IMR-90 (cell line): ENCODE data around the gene MSH2. TPM values are rescaled to one million over a fixed set of nuclear protein-coding genes. Genes with fewer than 3 reads are reported as not detected.

Experiments used
- ATAC-seq: fragments of 200-7000 bp; cut with Tn5 transposase; 2 replicates; pipeline ENCODE4 v1.9.1; 2020; ENCODE audit warnings: low read depth, mild to moderate bottlenecking, moderate library complexity
- BruUV-seq: library from RNA; stranded (reverse); fragments of 400-500 nt; replicated peaks from 2 replicates; lab custom pipeline; 2021; lab: Mats Ljungman, UMichigan
- CTCF ChIA-PET: fragments of 300-600 bp; formaldehyde crosslinking; extraction: SDS; loops from one replicate; lab custom pipeline; 2021; ENCODE audit warnings: antibody characterized with exemption; lab: Yijun Ruan, JAX
- POLR2A ChIA-PET: fragments of 300-600 bp; sonication (Branson Sonifier 250); formaldehyde crosslinking; loops from one replicate; lab custom pipeline; 2022; ENCODE audit warnings: antibody characterized with exemption; ENCODE audit not compliant: unreplicated experiment; lab: Charles Lee
- DNase-seq: peaks from one replicate; pipeline ENCODE4 v3.0.0; 2013
- H2AFZ ChIP-seq: replicated peaks from 2 replicates; pipeline ENCODE3; 2013; ENCODE audit warnings: low read length, mild to moderate bottlenecking; ENCODE audit not compliant: poor library complexity
- H2AK5ac ChIP-seq: 2 replicates; pipeline ENCODE4 v1.6.1; 2013; ENCODE audit warnings: low read depth, low read length, inconsistent platforms
- H2AK9ac ChIP-seq: replicated peaks from 2 replicates; pipeline ENCODE3; 2013; ENCODE audit warnings: mild to moderate bottlenecking, low read depth, low read length, moderate library complexity; ENCODE audit not compliant: poor library complexity
- H2BK120ac ChIP-seq: 2 replicates; pipeline ENCODE4 v1.6.1; 2013; ENCODE audit warnings: low read depth, low read length, inconsistent platforms
- H2BK15ac ChIP-seq: 3 replicates; pipeline ENCODE4 v1.6.1; 2013; ENCODE audit warnings: low read depth, low read length, inconsistent platforms
- H2BK20ac ChIP-seq: 2 replicates; pipeline ENCODE4 v1.6.1; 2013; ENCODE audit warnings: low read depth, mild to moderate bottlenecking, inconsistent platforms, low read length, moderate library complexity
- H2BK5ac ChIP-seq: 2 replicates; pipeline ENCODE4 v1.6.1; 2013; ENCODE audit warnings: mild to moderate bottlenecking, low read depth, low read length, inconsistent platforms; ENCODE audit not compliant: poor library complexity, severe bottlenecking
- H3K14ac ChIP-seq: replicated peaks from 2 replicates; pipeline ENCODE4 v1.6.1; 2013; ENCODE audit warnings: low read depth, low read length, inconsistent platforms
- H3K18ac ChIP-seq: 2 replicates; pipeline ENCODE4 v1.6.1; 2013; ENCODE audit warnings: low read depth, low read length, control low read depth
- H3K23ac ChIP-seq: 2 replicates; pipeline ENCODE4 v1.6.1; 2013; ENCODE audit warnings: low read depth, low read length, inconsistent platforms
- H3K27ac ChIP-seq: 2 replicates; pipeline ENCODE4 v1.5.1; 2013; ENCODE audit warnings: mild to moderate bottlenecking, control low read depth, low read length; ENCODE audit not compliant: insufficient read depth
- H3K27me3 ChIP-seq: 2 replicates; pipeline ENCODE4 v1.6.1; 2013; ENCODE audit warnings: low read length; ENCODE audit not compliant: control insufficient read depth, insufficient read depth
- H3K36me3 ChIP-seq: 2 replicates; pipeline ENCODE4 v1.6.1; 2013; ENCODE audit warnings: low read length, mixed read lengths; ENCODE audit not compliant: control insufficient read depth, insufficient read depth
- H3K4ac ChIP-seq: 2 replicates; pipeline ENCODE4 v1.6.1; 2013; ENCODE audit warnings: low read depth, low read length, inconsistent platforms
- H3K4me1 ChIP-seq: 2 replicates; pipeline ENCODE4 v1.6.1; 2013; ENCODE audit warnings: low read length, mixed read lengths; ENCODE audit not compliant: control insufficient read depth, insufficient read depth
- H3K4me2 ChIP-seq: 2 replicates; pipeline ENCODE4 v1.6.1; 2013; ENCODE audit warnings: low read depth, mild to moderate bottlenecking, control low read depth, low read length, moderate library complexity
- H3K4me3 ChIP-seq: 2 replicates; pipeline ENCODE4 v1.5.1; 2013; ENCODE audit warnings: low read depth, mild to moderate bottlenecking, control low read depth, low read length, moderate library complexity; ENCODE audit not compliant: insufficient read depth
- H3K56ac ChIP-seq: 2 replicates; pipeline ENCODE4 v1.6.1; 2013; ENCODE audit warnings: low read length, inconsistent platforms; ENCODE audit not compliant: insufficient read depth; ENCODE audit errors: extremely low read depth
- H3K79me1 ChIP-seq, 2 experiments: 2 replicates each; pipeline ENCODE4 v1.6.1; 2013; ENCODE audit warnings: low read length in 2 of 2, inconsistent platforms in 1 of 2, low read depth in 1 of 2
- H3K9ac ChIP-seq: 2 replicates; pipeline ENCODE4 v1.6.1; 2013; ENCODE audit warnings: low read depth, low read length, control low read depth
- H3K9me1 ChIP-seq: 2 replicates; pipeline ENCODE4 v1.6.1; 2013; ENCODE audit warnings: low read length, inconsistent platforms; ENCODE audit not compliant: insufficient read depth
- H3K9me3 ChIP-seq: 2 replicates; pipeline ENCODE4 v1.6.1; 2013; ENCODE audit warnings: low read length; ENCODE audit not compliant: control insufficient read depth, insufficient read depth
- H4K20me1 ChIP-seq: 2 replicates; pipeline ENCODE4 v1.6.1; 2013; ENCODE audit warnings: low read length, inconsistent platforms; ENCODE audit not compliant: insufficient read depth
- H4K5ac ChIP-seq: 2 replicates; pipeline ENCODE4 v1.6.1; 2013; ENCODE audit warnings: mild to moderate bottlenecking, low read depth, low read length, control low read depth
- H4K8ac ChIP-seq, 2 experiments: 2 replicates each; pipeline ENCODE4 v1.6.1; 2013; ENCODE audit warnings: low read depth in 2 of 2, low read length in 2 of 2, control low read depth in 1 of 2, inconsistent platforms in 1 of 2
- H4K91ac ChIP-seq: 2 replicates; pipeline ENCODE4 v1.6.1; 2013; ENCODE audit warnings: low read depth, low read length, inconsistent platforms; ENCODE audit not compliant: insufficient read depth
- CEBPB ChIP-seq: IDR thresholded peaks from 2 replicates; pipeline ENCODE4 v1.6.1; 2012; ENCODE audit warnings: low read depth, low read length, improper control_type of control experiment
- MAZ ChIP-seq: IDR thresholded peaks from 2 replicates; pipeline ENCODE4 v1.6.1; 2012; ENCODE audit warnings: low read depth, mild to moderate bottlenecking, low read length, improper control_type of control experiment, moderate library complexity, borderline replicate concordance
- POLR2A ChIP-seq: IDR thresholded peaks from 2 replicates; pipeline ENCODE4 v1.6.1; 2012; ENCODE audit warnings: mild to moderate bottlenecking, low read depth, low read length
- dilution Hi-C: fragments of 300-500 bp; cut with HindIII; formaldehyde crosslinking; loops from one replicate; pipeline ENCODE4 v1.14.3; 2018; ENCODE audit warnings: low sequenced_read_pairs; ENCODE audit not compliant: unreplicated experiment
- in situ Hi-C: fragments of 300-500 bp; cut with MboI; formaldehyde crosslinking; loops from 3 replicates; pipeline ENCODE4 v1.14.3; 2019; ENCODE audit warnings: low sequenced_read_pairs, inconsistent platforms, mixed read lengths
- intact Hi-C: fragments of 100-400 bp; cut with micrococcal nuclease; formaldehyde crosslinking; loops from 2 replicates; pipeline ENCODE4 v1.10.0; 2022
- polyA plus RNA-seq, 3 experiments: library from polyadenylated mRNA; depleted of rRNA; stranded (reverse); fragments of >200 nt; gene quantifications; 2 replicates each; pipeline ENCODE4 v1.2.3, GENCODE V29; 2012; ENCODE audit warnings: low replicate concordance in 1 of 3
- total RNA-seq: library from RNA; depleted of rRNA; stranded (reverse); fragments of >200 nt; gene quantifications from 2 replicates; pipeline ENCODE4 v1.2.3, GENCODE V29; 2012

MSH2 gene
- total and polyA plus RNA-seq, 2 of the 4 experiments (the other 2 are of a cell fraction), result 13.8 to 22.6 TPM

DNA sequence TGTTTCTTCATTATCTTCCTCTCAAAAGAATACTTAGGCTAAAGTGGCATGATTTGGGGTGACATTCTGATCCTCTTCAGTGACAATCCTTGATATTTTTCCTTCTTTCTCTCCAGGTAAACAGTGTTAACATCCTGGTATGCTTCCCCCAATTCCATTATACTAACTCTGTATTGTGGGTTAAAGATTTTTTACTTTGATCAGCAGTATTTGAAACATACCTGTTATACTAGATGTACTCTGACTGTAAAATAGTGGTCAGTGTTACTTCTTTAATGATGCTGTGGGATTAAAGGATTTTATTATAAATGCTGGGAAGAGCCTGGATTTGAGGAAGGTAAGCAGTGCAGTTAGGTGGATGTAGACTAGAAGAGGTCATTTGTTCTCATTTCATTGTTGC lies 48.8 kb downstream of the MSH2 start:
- no peak for ATAC-seq
- Histone ChIP-seq H3K56ac (no peak overlapping the region), H3K4ac (no peak overlapping the region), H2BK5ac (no peak overlapping the region), H3K27me3 (no peaks in the 10 kb centered on the region), H4K8ac (no peak overlapping the region), H2BK120ac (no peak overlapping the region), H4K91ac (no peak overlapping the region), H4K5ac (no peak overlapping the region), H2AK5ac (no peak overlapping the region), H3K36me3 (no peaks in the 10 kb centered on the region), H3K79me1 (no peaks in the 10 kb centered on the region; a peak in 1 of 4 replicates), H3K14ac (no peak overlapping the region), H2AFZ (no peak overlapping the region), H2BK20ac (no peak overlapping the region), H3K18ac (no peak overlapping the region), H3K9me1 (no peaks in the 10 kb centered on the region), H2AK9ac (no peak overlapping the region), H3K4me1 (no peaks in the 10 kb centered on the region), H3K4me3 (no peak overlapping the region), H3K9ac (no peak overlapping the region), H4K20me1 (no peaks in the 10 kb centered on the region), H3K9me3 (no peaks in the 10 kb centered on the region), H3K27ac (no peak overlapping the region), H3K23ac (no peak overlapping the region), H2BK15ac (no peak overlapping the region), H3K4me2 (no peak overlapping the region)
- ChIA-PET POLR2A (no interaction called here), CTCF (no interaction called here)
- DNase-seq, result no peak
- BruUV-seq, result no TSS peak
- in situ Hi-C loops (no loop called here), intact Hi-C loops (no loop called here), dilution Hi-C loops (no loop called here)
- no peak for TF ChIP-seq MAZ
- TF ChIP-seq CEBPB, result no peak
- no peak for TF ChIP-seq POLR2A
